Measurements from ENCODE around the gene UBE2G2.
"Not testable (repeated sequence)": the region's sequence is repeated elsewhere in the genome, so short reads cannot be mapped to it uniquely, and the experiment has no call there.

The UBE2G2 gene

DNA sequence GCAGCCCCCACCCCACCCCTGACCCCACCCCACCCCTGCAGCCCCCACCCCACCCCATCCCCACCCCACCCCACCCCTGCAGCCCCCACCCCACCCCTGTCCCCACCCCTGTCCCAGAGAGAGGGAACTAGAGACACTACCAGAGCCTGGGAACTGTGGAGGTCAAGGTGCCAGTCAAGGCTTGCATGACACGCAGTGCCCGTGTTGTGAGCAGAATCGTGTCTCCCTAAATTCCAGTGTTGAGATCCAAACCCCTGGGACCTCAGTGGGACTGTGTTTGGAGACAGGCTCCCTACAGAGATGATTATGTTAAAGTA, 34.7 kb upstream of the UBE2G2 start:
- no peak for DNase-seq (ENCODE audit: low spot score)

DNA sequence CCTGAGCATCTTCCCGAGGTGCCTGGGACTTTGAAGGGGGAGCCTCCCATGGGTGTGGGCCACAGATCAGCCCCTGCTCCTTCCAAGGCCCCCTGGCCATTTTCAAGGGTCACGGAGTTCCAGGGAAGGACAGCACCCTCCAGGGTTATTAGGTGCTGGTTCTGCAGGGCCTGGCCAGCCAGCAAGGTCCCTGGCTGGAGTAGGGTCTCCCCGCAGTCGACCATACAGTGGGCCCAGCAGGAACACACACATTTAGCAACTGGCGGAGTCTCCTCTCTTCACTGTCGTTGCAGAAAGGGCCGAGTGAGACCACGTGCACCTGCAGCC, 34.0 kb upstream of the UBE2G2 start:
- no peak for DNase-seq (ENCODE audit: low spot score)

DNA sequence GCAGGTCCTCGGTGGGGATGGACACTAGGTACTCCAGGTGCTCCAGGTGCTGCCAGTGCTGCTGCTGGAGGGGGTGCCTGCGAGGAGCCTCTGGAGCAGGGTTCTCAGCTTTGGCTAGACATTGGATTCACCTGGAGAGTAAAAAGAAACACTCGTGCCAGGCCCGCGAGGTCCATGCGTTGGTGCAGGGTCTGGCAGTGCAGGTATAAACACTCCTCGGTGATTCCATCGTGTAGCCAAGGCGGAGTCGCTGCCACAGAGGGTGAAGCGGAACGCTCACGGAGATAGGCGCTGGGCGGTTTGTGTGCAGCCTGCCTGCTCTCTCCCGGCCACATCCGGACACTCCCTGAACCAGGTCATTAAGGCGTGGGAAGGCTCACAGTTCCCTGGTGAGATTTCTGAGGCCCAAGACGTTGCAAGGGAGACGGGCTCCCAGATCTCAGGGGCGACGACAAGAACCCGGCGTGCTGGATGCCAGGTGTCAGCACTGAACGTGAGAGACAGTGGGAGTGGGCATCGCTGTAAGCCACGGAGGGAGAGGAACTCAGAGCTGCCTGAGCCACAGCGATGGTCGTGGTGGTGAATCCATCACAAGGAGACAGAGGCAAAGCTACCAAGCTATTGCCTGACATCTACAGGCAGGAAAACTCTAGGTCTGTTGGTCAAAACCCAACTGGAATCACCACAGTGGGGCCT, 33.5 kb upstream of the UBE2G2 start:
- no peak for DNase-seq (ENCODE audit: low spot score)

DNA sequence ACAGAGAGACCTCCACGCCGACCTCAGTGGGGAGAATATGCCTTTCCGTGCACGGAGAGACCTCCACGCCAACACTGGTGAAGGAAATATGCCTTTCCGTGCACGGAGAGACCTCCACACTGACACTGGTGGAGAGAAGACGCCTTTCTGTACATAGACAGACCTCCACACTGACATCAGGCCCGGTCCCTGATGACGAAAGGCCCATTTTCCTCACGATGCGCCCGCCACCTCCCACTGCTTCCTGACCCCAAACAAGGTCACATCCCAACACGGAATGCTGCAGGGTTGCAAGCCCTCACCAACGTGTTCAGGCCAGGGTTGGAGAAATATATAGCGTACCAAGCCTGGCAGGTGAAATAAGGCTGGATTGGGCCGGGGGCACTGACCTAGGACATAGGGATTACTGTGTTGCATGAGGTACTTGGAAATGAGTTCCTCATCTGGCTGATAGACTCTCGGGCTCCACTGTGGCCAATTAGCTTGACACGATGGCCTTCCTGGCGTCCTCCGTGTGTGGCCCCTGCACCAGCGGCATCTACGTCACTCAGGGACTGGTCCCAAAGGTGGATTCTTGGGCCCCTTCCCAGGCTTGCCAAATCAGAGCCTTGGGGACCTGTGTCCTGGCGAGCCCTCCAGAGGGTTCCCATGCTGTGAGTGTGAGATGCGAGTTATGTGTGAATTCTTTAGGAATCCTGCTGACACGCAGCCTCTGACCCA, 32.8 kb upstream of the UBE2G2 start:
- DNase-seq (ENCODE audit: low spot score) = no peak

DNA sequence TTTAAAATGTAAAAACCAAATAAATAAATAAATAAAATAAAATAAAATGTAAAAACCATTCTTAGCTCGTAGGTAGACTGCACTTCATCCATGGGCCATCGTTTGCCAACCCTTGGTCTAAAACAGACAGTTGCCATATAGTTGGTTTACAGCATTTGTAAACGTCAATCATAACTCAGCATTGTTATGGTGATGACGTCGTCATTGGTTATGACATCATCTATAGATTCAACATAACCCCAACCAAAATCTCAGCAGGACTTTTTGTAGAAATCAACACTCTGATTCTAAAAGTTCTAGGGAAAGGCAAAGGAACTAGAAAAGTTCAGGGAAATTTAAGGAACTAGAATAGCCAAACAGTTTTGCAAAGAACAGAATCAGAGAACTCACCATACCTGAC, 32.0 kb upstream of the UBE2G2 start:
- no peak for DNase-seq (ENCODE audit: low spot score)

DNA sequence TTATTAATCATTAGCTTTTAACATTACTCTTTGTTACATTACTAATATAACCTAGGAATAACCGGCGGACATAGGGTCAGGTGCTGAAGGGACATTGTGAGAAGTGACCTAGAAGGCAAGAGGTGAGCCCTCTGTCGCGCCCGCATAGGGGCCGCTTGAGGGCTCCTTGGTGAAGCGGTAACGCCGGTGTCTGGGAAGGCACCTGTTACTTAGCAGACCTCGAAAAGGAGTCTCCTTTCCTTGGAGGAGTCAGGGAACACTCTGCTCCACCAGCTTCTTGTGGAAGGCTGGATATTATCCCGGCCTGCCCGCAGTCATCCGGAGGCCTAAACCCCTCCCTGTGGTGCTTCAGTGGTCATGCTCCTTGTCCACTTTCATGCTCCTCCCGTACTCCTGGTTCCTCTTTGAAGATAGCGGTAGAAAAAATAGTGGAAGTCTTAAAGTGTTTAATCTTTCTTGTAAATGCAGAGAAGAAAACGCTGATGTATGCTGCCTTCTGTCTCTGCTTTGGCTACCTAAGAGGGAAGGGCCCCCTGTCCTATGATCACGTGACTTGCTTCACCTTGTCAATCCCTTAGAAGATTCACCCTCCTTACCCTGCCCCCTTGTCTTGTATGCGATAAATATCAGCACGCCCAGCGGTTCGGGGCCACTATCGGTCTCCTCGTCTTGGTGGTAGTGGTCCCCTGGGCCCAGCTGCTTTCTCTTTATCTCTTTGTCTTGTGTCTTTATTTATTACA, 31.1 kb upstream of the UBE2G2 start:
- DNase-seq (ENCODE audit: low spot score) = not testable (repeated sequence)

DNA sequence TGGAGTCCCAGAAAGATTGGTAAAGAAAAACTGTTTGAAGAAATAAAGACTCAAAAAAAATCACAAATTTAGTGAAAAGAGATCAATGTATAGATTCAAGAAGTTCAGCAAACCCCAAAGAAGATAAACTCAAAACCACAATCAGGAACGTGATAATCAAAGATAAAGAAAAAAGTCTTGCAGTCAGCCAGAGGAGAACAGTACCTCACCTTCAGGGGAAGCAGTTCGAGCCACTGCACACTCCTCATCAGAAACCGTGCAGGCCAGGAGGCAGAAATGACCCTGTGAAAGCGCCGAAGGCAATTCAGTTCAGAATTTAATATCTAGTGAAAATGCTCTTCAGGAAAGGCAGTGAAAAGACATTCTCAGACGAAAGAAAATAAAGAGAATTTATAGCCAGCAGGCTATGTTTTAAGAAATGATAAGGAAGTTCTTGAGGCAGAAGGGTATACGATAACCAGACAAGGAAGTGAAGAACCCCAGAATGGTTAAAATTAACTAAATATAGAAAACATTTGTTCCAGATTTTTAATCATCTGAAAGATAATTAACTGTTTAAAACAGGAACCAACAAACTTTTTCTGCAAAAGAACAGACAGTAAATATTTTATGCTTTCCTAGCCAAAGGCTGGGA, 29.7 kb upstream of the UBE2G2 start:
- DNase-seq (ENCODE audit: low spot score) = no peak

DNA sequence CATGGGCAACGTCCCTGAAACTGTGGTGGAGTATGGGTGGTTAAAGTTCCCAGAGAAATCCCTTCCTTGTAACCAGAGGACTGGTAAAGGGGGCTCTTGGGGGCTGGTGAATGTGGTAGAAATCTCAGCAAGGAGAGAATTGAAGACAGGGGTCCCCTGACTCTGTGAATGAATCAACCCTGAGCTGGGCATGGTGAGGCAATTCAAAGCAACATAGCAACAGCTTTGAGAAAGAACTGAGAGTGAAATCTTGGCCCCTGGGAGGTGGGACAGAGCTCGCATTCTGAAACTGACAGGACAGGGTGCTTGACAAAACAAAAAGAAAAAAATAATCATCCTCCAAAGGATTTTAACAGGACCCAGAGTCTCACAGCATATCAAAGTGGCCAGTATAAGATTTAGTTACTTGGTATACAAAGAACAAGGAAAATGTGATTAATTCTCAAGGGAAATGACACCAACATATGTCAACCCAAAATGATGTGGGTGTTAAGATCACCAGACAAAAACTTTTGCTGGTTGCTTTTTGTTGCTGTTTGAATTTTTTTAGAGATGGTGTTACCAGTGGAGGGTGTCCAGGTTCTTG, 28.0 kb upstream of the UBE2G2 start:
- no peak for DNase-seq (ENCODE audit: low spot score)

DNA sequence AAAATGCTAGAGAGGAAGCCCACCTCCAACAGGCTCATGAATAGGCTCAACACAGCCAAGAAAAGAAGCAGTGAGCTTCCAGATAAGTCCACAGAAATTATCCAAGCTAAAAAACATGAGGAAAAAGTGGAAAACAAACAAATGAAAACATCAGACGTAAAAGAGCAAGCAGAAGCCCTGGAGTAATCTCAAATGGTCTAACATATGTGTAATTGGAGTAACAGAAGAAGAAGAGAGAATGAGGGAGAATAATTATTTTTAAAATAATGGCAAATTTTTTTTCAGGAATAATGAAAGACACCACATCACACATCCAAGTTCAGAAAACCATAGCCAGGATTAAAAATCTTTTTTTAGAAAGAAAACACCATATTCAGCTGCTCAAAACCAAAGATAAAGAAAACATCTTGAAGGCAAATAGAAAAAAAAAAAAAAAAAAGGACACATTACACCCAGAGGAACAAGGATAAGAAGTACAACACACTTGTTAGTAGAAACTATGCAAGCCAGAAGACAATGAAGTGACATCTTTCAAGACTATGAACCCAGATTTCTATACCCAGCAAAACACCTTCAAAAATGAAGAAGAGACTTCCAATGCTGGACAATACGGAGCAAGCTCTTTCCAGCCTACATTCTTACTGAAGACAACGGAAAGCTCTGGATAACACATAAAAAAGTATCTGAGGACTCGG, 26.9 kb upstream of the UBE2G2 start:
- DNase-seq (ENCODE audit: low spot score) = no peak

DNA sequence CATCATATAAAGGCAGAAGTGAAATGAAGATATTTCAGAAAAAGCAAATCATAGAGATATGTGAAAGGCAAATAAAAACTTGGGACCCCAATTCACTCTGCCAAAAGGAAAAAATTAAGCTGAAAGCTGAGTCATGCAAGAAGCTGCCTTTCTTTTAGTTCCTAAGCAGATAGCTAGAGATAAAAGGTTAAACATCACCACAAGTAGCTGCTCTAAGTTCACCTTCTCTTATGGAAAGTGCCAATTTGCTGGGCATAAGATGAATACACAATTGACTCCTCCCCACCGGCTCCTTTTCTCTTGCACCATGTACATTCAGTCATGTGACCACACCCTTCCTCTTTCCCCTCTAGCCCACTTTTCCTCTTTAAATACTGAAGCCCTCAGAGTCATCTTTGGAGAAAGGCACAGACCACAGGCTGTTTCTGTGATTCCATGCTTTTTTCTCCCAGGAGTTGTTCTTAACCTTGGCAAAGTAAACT, 21.6 kb upstream of the UBE2G2 start:
- DNase-seq (ENCODE audit: low spot score) = no peak

DNA sequence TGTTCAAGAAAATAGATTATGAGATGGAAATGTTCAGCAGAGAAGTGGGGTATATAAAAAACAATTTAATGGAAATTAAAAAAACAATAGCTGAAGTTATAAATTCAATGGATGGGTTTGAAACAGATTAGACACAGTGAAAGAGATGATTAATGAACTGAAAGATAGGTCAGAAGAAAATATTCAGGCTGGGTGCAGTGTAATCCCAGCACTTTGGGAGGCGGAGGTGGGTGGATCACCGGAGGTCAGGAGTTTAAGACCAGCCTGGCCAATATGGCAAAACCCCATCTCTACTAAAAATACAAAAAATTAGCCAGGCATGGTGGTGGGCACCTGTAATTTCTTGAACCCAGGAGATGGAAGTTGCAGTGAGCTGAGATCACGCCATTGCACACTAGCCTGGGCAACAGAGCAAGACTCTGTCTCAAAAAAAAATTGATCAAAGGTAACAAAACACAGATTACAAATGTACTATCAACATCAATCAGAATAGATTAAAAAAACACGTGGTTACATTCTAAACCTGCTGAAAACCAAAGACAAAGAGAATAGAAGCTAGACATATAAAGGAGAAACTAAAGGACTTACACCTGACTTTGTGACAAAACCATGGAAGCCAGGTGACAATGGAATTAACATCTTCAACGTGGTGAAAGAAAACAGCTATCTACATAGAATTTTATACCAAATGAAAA, 21.0 kb upstream of the UBE2G2 start:
- no peak for DNase-seq (ENCODE audit: low spot score)

DNA sequence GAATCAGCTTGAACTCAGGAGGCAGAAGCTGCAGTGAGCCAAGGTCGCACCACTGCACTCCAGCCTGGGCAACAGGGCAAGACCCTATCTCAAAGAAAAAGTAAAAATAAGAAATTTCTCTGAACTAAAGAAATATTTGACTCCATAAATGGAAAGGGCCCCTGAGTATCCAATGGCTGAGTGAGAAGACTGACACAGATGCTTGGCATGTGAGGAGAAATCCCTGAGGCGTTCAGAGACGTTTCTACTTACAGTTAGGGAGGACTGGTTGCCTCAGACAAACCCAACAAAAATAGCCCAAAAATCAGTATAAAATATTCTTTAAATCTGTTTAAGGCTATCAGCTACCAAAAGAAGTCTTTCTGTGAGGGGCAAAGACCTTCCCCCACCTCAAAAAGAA, 19.2 kb upstream of the UBE2G2 start:
- no peak for DNase-seq (ENCODE audit: low spot score)

DNA sequence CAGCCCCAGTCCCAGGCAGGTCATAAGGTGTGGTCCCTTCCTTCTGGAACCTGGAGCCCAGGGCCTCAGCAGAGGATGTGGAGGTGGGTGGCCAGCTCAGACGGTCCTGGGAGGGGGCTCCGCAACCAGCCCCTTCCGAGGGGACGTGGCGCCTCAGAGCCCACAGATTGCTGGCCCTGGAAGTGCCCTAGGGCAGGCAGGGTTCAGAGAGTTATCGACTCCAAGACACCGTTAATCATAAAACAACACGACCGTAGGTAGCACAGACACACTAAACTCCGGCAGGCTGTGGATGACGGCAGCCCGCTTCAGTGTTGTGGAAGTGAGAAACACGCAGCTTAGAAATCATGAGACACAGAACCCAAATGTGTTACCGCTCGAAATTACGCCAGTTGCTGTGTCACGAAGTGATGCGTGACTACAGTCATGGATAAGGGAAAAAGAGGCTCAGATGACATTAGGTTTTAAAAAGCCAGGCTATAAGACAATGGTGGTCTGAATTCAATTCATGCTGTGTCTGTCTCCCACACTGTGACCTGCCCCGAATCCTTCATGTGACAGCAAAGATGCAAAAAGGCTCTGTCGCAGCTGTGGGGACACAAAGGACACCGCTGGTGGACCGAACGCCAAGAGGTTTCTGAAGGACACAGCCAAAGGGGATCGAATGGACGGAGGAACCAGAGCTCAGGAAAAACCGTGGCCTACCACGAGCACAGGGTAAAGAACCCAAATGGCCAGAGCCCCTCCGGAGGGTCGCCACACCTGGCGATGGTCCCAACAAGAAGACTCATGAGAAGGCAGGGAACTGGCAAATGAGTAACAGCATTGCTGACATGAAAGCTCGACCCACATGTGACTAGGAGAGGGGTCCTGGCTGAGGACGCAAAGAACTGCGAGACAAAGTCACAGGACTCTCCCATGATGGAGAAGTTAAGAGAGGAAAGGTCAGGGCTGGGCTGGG, 17.9 kb upstream of the UBE2G2 start:
- DNase-seq (ENCODE audit: low spot score) = no peak

DNA sequence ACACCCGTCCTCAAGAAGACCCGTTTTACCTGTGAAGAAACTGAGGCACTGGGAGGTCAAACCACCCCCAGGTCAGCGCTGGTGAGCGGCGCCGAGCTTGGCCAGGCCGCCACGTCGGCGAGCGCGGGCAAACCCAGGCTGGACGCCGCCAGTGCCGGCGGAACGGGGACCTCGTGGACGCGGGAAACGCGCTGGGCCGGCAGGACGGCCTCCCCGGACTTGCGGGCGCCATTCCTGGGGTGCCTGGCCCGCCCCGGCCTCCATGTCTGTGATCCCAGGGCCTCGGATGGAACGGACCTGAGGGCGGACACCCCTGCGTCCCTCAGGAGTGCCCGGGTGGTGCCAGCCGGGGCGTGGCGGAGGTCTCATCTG, 17.0 kb upstream of the UBE2G2 start:
- no peak for DNase-seq (ENCODE audit: low spot score)

DNA sequence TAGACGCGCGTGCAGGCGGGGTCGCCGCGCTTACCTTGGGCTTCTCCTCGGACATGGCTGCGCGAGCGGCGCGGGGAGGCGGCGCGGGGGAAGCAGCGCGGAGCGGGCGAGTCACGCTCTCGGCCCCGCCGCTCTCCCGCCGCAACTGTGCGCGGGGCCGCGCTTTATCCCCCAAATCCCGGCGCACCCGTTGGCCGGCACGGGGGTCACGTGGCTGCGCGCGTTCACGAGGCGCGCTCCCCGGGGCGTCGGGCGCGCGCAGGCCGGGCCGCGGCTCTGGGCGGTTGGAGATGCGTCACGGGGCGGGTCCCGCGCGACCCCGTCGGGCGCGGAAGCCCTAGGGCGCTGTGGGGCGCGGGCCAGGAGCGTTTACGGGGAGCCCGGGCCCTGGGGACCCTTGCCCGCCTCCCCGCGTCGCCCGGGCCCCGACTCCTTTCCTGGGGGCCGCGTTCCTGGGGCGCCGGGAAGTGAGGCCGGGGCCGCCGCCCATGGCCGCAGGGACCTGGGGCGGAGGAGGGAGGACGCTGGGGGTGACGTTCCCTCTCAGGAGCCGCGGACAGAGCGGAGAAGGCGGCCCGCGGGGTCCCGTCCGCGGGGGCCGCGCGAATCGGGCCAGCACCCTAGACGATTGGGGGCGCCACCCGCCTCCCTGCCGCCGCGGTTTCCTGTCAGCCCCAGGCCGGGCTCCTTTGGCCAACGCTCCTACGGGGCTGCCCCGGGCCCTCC, 16.5 kb upstream of the UBE2G2 start, which contains the start of gene SUMO3:
Gene SUMO3 (minus strand): TSS at position 149 of the 726 bp plus-strand sequence. CDS start 94 bp downstream, at position 55.
- DNase-seq (ENCODE audit: low spot score) = peak; percentile 85

DNA sequence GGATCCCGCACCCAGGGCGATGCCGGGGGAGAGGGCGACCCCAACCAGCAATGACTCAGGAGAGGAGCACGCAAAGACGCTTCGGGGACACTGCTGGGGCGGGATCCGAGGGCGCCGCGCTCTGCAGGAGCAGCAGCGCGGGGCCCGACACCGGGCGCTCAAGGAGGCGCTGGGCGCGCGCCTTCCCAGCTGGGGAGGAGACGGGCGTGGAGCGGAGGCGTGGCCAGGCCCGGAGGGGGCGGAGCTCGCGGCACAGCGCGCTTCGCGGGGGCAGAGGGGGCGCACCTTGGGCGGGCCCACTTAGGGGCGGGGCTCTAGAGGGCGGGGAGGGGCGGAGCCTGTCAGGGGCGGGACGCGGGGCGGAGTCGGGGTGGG, 15.9 kb upstream of the UBE2G2 start:
- peak; percentile 91 for DNase-seq (ENCODE audit: low spot score)

DNA sequence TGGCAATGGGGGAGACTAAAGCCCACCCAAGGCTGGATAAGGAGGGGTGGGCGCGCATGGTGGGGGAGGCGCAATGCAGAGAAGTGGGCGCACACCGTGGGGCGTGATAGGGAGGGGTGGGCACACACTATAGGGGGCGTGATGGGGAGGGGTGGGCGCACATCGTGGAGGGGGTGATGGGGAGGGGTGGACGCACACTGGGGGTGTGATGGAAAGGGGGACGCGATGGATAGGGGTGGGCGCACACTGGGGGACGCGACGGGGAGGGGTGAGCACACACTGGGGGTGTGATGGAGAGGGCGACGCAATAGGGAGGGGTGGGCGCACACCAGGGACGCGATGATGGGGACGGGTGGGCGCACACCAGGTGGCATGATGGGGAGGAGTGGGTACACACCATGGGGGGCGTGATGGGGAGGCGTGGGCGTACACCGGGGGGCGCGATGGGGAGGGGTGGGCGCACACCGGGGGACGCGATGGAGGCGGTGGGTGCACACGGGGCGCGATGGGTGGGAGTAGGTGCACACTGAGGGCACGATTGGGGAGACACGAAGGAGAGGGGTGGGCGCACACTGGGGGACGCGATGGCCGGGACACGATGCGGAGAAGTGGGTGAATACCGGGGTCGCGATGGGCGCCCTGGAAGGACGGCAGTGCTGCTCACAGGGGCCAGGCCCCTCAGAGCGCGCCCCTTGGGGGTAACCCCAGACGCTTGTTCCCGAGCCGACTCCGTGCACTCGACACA, 15.3 kb upstream of the UBE2G2 start:
- DNase-seq (ENCODE audit: low spot score) = no peak

DNA sequence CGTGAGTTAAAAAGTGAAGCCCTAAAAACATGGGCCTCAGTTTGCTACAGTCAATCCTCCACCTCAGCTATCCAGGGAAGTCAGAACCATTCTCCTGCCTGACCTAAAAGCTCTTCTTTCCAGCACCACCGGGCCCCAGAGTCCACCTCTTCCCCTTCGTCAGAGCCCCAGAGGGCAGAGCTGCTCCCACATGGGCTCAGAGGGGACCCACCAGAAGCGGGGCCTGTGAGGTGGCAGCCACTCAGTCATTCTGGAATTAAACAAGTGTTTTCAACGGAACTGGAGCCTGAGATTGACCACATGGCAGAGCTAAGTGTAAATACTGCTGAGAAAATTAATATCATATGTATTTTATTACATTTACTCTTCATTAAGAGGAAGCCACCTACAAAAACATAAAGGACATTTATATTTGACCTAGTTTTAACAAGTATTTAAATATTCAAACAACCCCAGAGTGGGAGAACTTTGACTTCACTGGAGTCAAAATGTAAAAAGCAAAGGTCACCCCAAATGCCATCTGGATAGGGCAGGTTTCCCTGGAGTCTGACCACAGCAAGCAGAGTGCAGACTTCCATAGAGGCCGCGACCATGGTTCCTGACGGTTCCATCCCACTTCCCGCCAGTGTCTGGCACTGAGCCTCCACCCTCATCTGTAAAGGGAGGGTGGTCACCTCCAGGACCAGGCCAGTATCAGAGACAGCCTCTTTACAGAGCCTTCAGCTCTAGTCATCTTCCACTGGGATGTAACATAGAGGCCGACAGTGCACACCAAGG, 14.4 kb upstream of the UBE2G2 start:
- no peak for DNase-seq (ENCODE audit: low spot score)

Measured in LoVo (cell line).